AG04449 (cell line): ENCODE measurements around the gene OTOG.

Source experiments
- CTCF ChIA-PET: fragments of 350-600 bp; formaldehyde crosslinking; extraction: SDS; loops from one replicate; lab custom pipeline; 2021; ENCODE audit warnings: antibody characterized with exemption; lab: Yijun Ruan, JAX
- POLR2A ChIA-PET: fragments of 400-600, 350-600 bp; formaldehyde crosslinking; extraction: SDS; loops from one replicate; lab custom pipeline; 2020; ENCODE audit warnings: antibody characterized with exemption, inconsistent platforms; lab: Yijun Ruan, JAX
- DNase-seq: peaks from one replicate; pipeline ENCODE4 v3.0.0-alpha.2; 2010; ENCODE audit warnings: low read depth, low spot score
- H3K4me3 ChIP-seq: 2 replicates; pipeline ENCODE4 v1.5.1; 2011; ENCODE audit warnings: low read depth, mild to moderate bottlenecking, control low read depth, low read length
- TF ChIP-seq, protein P1 (sequence below): IDR thresholded peaks from one replicate; pipeline ENCODE4 v1.5.1; 2011; ENCODE audit warnings: mild to moderate bottlenecking, moderate library complexity, low read length, control low read depth, inconsistent platforms; ENCODE audit not compliant: insufficient read depth; ENCODE audit errors: missing control alignments

The OTOG gene

DNA sequence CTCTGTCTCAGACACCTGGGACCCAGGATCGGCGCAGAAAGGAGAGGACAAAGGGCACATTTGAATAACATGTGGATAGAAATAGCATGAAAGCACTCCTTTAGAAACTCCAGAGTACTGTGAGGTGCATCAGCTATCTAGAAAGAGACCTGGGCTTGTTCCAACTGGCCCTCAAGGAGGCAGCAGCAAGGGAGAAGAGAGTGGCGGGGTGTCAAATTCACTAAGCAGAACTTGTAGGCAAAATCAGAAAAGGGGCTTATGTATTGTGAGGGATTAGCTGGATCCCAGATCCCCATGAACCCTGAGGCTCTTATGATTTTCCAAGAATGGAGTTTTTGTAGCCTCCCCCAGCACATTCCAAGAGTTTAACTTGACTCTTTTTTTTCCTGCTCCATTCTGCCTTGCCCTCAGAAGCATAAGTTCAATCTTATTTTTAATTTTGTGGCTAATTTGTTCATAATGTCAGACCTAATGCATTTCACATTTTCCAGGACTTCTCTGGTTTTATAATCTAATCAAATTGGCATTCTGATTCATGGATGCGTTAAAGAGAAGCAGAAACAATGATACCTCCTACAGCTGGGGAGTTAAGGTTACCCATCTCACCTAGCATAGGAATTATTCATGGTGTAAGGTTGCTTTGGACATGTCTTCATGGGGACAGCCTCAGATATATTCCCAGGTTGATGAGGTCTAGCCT, 36.4 kb upstream of the OTOG start:
- TF ChIP-seq, protein P1, sequence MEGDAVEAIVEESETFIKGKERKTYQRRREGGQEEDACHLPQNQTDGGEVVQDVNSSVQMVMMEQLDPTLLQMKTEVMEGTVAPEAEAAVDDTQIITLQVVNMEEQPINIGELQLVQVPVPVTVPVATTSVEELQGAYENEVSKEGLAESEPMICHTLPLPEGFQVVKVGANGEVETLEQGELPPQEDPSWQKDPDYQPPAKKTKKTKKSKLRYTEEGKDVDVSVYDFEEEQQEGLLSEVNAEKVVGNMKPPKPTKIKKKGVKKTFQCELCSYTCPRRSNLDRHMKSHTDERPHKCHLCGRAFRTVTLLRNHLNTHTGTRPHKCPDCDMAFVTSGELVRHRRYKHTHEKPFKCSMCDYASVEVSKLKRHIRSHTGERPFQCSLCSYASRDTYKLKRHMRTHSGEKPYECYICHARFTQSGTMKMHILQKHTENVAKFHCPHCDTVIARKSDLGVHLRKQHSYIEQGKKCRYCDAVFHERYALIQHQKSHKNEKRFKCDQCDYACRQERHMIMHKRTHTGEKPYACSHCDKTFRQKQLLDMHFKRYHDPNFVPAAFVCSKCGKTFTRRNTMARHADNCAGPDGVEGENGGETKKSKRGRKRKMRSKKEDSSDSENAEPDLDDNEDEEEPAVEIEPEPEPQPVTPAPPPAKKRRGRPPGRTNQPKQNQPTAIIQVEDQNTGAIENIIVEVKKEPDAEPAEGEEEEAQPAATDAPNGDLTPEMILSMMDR = no peak
- H3K4me3 ChIP-seq = no peak overlapping the region
- no peak for DNase-seq
- POLR2A ChIA-PET = no interaction called here
- CTCF ChIA-PET = interaction anchor here (0.6 to 2.4 kb wide), 4 partner anchors 8 to 281 kb away, joined by 3 to 6 read pairs (median 4); no protein-coding TSS in a partner anchor

DNA sequence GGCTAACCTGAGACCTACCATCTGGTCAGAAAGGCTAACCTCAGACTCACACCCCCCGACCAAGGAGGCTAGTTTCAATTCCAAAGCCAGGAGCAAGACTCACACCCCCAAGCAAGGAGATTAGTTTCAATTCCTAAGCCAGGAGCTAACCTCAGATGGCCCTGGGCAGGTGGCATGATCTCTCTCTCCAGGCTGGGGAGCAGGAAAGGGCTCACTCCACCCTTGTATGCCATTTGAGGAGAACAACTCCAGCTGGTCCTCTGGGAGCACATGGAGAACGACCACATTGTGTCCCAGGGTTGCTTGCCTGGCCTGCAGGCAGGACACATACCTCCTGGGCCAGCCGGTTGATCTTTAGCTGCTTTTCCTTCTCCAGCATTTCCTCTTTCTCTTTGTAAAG, 35.5 kb upstream of the OTOG start:
- POLR2A ChIA-PET = no interaction called here
- TF ChIP-seq, protein P1 = no peak
- DNase-seq = no peak
- CTCF ChIA-PET = interaction anchor here (1.0 to 2.4 kb wide), 4 partner anchors 13 to 128 kb away, joined by 4 to 9 read pairs (median 5); no protein-coding TSS in a partner anchor
- no peak overlapping the region for H3K4me3 ChIP-seq

- H3K4me3 ChIP-seq = no peak overlapping the region
- POLR2A ChIA-PET = no interaction called here
- TF ChIP-seq, protein P1 = no peak
- CTCF ChIA-PET = interaction anchor here (1.0 to 2.4 kb wide), 5 partner anchors 8 to 129 kb away, joined by 4 to 9 read pairs (median 6); no protein-coding TSS in a partner anchor
- no peak for DNase-seq
Measured at GRCh38 chr11:17512101-17512500, 35.0 kb upstream of the OTOG start.

- no peak overlapping the region for H3K4me3 ChIP-seq
- CTCF ChIA-PET = interaction anchor here (1.2 to 2.5 kb wide), 3 partner anchors 9 to 160 kb away, joined by 3 to 14 read pairs (median 8); no protein-coding TSS in a partner anchor
- DNase-seq = no peak
- TF ChIP-seq, protein P1 = no peak
- POLR2A ChIA-PET = no interaction called here
Measured at GRCh38 chr11:17513853-17514252, 33.2 kb upstream of the OTOG start.

- TF ChIP-seq, protein P1 = no peak
- no peak overlapping the region for H3K4me3 ChIP-seq
- CTCF ChIA-PET = interaction anchor here (1.3 to 2.5 kb wide), 3 partner anchors 10 to 131 kb away, joined by 3 to 14 read pairs (median 8); no protein-coding TSS in a partner anchor
- POLR2A ChIA-PET = no interaction called here
- DNase-seq = no peak
Measured at GRCh38 chr11:17514476-17514875, 32.6 kb upstream of the OTOG start.

GRCh38 chr11:17515443-17516176, 31.4 kb upstream of the OTOG start:
- TF ChIP-seq, protein P1 = no peak
- ChIA-PET POLR2A (no interaction called here), CTCF (interaction anchor here (1.2 to 1.6 kb wide), 3 partner anchors 12 to 161 kb away, joined by 3 to 6 read pairs (median 3); no protein-coding TSS in a partner anchor)
- H3K4me3 ChIP-seq = no peak overlapping the region
- DNase-seq = no peak
